Measurements from ENCODE around the gene BMP8B.
"Not testable (repeated sequence)": the region's sequence is repeated elsewhere in the genome, so short reads cannot be mapped to it uniquely, and the experiment has no call there.

The BMP8B gene

DNA sequence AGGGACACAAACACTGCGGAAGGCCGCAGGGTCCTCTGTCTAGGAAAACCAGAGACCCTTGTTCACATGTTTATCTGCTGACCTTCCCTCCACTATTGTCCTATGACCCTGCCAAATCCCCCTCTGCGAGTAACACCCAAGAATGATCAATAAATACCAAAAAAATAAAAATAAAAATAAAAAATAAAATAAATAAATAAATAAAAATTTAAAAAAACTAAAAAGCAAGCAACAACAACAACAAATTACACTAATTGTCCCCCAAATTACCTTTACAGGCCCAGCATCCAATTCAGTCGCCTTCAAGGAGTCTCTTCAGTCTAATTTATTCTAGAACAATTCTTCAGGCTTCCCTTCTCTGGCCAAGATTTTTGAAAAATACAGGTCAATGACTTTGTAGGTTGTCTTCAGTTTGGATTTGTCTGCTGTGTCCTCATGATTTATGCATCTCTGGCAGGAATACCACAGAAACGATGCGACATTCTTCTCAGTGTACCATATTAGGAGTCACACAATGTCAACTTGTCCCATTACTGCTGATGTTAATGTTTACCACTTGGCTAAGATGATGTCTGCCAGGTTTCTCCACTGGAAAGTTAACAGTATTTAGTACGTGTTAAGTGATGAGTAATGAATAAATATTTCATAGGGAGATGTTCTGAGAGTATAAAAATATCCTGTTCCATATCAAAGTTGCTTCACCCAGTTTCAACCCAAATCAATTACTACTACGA lies 20.3 kb upstream of the BMP8B start:
- DNase-seq: no peak

DNA sequence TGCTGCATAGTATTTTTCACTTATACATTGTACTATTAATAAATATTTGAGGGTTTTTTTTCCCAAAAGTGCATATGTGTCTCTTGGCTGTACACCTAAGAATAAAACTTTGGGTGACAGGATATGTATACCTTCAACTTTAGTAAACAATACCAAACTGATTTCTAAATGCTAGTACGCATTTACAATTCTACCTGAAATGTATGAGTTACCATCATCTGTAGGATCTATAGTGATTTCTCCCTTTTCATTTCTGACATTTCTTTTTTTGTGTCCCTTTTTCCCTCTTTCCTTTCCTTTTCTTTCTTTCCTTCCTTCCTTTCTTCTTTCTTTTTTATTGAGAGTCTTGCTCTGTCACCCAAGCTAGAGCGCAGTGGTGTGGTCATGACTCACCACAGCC lies 16.7 kb upstream of the BMP8B start:
- DNase-seq: no peak

DNA sequence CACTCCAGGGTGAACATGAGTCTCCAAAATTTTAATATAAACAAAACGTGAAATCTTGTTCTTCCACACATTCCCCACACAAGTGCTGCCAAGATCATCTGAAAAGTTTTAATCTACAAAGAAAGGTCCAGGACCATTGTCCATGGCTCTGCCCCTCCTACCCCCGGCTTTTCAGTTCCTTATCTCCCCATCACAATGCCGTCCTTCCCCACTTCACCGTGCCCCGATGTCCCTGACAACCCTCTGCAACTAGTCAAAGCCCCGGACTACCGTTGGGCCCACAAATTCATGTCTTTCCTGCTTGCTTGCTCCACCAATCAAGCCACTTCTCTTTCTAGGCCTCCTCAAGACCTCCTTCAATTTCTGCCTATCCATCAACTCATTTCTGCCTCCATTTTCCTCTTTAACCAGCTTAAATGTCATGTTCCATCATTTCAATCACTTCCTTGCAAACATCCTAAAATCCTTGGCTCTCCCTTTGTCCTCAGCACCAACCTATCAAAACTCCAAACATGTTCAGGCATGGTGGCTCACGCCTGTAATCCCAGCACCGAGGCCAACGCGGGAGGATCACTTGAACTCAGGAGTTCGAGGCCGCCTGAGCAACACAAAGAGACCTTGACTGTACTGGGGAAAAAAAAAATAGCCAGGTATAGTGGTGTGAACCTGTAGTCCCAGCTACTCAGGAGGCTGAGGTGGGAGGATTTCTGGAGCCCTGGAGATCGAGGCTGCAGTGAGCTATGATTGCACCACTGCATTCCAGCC lies 14.0 kb upstream of the BMP8B start:
- DNase-seq: no peak

DNA sequence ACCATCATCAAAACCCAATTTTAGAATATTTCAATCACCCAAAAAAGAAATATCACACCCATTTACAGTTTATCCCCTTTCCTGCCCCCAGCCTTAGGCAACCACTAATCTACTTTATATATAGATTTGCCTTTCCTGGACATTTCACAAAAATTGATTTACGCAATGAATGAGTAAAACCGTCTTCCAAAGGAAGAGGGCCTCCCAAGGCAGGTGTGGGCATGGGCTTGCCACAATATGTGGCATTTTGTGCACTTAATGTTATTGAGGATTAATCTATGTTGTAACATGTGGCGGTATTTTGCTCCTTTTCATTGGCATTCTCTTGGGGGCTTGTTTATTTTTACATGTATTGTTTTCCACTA lies 11.8 kb upstream of the BMP8B start:
- no peak for DNase-seq

DNA sequence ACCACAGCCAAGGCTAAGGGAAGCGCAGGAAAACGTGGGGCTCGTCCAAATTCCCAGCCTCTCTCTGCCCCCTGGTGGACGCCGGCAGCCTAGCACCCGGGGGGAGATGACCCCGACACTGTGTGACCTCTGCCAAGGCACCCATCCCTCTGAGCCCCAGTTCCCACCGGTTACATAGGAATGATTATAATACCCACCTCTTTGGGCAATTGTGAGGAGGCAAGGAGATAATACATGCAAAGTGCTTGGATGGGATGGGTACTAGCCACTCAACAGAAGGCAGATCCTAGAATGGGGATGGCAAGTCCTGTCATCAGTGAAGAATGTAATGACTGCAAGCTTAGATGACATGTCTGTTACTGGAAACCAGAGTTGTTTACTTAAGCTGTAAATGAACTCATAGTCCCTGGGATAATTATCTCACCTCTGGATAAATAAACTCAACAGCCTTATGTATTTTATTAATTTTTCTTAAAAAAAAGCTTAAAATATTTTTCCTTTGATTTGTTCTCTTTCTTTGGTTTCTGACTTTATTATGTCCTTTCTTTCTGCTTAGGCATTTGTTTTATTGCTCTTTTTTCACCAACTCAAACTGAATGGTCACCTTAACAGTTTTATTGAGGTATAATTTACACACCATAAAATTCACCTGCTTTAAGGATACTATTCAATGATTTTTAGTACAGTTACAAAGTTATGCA lies 11.3 kb upstream of the BMP8B start:
- DNase-seq: peak; percentile 54

DNA sequence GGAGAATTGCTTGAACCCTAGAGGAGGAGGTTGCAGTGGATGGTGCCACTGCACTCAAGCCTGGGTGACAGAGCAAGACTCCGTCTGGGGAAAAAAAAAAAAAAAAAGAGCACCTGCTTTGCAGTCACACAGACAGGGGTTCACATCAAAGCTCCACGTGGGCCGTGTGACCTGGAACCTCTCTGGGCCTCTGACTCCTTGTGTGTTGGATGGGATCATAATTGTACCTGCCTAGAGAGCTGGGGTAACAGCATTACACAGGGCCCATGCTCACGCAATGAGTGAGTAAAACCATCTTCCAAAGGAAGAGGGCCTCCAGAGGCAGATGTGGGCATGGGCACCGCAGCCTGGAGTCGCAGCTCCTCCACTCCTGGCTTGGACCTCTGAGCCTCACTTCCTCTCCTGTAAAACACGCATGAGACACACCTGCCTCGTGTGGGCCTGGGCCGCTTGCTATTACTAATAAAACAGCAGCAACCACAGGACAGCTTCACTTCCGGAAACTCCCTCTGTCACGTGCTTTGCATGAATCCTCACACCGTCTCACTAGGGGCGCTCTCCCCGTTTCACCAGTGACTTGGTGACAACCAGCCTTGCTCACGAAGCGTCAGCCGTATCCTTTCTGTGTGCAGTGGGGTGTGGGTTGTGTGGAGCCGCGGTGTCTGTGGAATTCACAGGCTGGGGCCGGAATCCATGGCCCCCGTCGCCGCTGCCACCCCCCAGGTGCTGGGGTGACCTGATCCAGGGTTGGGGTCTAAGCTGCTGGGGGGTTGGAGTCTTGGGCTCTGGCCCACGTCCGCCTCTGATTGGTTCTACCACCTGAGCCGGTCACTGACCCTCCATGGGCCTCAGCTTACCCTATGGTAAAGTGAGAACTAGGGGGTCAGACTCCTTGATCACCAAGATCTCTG lies 10.4 kb upstream of the BMP8B start:
- DNase-seq: peak; percentile 42

DNA sequence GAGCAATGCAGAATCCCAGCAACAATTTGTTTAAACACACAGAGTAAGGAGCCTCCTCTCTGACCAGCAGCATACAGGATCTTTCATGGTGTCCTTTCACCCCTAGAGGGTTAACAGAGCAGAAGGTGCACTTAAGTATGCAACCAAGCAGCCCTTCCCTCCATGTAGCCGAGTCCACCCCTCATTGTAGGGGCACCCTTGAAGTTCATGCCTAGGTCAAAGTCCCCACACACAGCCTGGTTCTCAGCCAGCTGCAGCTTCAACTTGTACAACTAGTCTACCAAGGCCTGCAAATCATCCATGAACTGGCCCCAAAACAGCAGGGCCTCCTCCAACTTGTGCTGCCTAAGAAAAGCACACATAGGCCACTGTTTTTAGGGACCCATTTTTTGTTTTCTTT lies 7.0 kb upstream of the BMP8B start:
- DNase-seq: no peak

DNA sequence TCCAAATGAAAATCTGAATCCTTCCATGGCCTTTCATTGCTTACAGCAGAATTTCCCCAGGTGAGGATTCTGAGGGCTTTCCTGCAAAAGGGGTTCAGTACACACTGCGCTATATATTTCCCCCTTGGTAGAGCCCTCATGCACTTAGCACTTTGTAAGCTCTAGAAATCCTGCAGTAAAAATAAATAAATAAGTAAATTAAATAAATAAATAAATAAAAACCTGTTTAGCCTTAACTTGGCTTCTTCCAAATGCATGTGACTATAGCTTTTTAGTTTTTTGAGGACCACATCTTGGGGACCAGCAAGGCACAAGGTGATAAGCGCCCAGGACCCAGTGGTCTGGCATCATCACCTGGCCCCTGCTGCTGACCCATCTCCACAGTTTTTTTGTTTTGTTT lies 3.2 kb upstream of the BMP8B start:
- DNase-seq: no peak

DNA sequence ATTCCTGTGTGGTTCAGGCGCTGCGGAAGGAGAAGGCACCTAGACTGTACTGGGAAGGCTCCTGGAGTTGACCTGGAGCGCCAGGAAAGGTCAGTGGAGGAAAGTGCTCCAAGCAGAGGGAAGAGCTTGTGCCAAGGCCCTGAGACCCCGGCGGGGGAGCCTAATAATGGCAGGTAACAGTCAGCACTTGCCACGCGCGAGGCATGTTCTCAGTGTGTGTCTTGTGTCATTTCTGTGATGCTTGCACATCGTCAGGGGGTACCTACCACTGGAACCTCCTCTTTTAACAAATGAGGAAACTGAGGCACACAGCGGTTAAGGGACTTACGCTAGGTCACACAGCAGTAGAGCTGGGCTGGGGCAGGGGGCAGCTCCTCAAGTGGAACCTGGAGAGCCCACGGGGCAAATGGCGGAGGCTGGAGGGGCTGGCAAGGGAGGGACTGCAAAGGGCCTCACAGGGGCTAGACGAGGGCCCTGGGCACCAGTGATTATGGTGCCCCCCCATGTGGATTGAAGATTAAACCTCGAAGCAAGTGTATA lies 976 bp upstream of the BMP8B start:
- DNase-seq: no peak

DNA sequence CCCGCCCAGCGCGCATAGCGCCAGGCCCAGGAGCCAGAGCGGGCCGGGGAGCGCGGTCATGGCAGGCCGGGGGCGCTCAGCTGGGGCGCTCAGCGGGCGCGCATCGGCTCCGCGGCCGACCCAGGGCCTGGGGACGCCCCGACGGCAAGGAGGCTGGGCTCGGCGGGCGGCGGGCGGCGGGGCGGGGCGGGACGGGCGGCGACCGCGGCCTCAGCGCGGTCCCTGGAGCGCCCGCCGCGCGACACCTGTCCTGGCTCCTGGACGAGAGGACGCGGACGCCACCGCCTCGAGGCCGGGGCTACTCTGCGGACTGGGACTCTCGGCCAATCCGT lies 273 bp downstream of the BMP8B start:
- DNase-seq: no peak

DNA sequence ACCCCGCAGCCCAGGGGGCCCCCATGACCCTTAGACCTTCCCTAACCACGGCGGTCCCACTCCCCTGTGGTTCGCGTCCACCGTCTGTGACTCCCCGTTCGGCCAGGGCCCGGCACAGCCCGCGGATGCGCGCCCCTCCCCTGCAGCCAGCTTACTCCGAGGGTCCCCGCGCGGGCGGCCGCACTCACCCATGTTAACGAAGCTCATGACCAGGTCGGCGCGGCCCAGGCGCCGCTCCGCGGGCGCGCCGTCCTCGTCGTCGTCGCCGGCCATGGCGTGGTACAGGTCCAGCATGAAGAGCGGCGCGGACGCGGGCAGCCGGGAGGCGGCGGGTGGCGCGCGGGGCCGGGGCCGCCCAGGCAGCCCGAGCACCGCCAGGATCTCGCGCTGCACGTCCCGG lies 701 bp downstream of the BMP8B start:
- not testable (repeated sequence) for DNase-seq

DNA sequence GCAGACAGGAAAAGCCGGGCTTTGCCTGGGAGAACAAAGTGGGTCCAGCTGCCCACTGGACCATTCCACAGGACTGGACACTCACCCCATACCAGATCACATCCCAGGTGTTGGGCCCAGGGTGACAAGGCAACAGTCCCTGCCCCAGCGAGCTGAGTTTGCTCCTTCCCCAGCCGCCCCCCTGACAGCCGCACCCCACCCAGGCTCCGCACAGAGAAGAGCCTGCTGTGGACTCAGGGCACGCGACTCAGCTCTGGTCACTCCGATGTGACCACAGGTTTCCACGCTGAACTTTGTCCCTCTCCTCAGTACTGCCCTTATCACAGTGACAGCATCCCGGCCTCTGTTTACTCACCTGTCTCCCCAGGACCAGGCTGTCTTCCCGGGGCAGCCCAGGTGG lies 1.2 kb downstream of the BMP8B start:
- no peak for DNase-seq

DNA sequence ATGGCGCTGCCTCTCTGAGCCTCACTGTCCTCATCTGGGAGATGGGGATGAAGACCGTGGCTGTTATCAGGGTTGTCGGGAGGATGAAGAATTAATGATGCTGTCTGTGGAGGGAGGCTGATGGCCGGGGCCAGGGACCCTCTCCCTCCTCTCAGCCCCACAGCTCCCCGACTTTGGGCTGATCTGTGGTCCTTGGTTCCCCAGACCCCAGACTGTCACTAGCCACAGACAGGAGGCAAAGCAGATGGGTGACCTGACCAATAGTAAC lies 1.6 kb downstream of the BMP8B start:
- DNase-seq: not testable (repeated sequence)

DNA sequence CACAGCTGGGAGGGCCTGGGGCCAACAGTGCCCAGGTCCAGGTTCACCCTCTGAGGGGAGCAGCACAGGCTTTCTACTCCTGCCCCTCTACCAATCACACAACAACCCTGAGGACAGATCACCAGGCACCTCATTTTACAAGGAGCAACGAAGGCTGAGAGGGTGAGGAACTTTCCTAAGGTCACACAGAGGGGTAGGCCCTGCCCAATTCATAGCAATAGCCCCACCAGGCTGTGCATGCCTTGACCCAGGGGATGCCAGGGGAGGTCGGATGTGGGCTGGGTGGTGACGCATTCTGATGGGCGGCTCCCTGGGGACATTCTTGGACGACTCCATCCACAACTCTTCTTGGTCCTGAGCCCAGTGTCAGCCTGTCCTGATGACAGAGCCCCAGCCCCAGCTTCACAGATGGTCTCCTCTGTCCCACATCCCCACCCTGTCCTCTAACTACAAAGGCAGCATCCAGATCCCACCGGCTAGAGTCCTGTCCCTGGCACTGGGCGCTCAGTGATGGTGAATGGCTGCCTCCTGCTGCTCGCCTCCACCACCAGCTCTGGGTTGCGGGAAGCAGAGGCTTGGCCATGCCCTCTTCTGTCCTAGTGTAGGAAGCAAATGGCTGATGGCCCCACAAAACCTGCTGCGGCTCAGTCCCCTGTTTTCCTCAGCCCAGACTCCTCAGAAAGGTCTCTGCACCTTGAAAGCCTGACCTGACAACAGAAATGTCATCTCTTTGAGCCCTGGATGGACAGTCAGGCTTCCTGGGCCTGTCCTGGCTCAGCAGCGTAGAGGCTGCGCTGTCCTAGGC lies 2.2 kb downstream of the BMP8B start:
- not testable (repeated sequence) for DNase-seq

DNA sequence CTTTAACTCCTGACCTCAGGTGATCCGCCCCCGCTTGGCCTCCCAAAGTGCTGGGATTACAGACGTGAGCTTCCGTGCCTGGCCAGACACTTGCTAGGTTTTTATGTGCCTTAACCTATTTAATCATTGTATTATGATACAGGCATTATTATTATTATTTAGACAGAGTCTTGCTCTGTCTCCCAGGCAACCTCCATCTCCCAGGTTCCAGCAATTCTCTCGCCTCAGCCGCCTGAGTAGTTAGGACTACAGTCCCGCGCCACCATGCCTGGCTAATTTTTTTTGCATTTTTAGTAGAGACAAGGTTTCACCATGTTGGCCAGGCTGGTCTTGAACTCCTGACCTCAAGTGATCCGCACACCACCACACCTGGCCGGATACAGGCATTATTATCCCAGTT lies 6.0 kb downstream of the BMP8B start:
- not testable (repeated sequence) for DNase-seq

DNA sequence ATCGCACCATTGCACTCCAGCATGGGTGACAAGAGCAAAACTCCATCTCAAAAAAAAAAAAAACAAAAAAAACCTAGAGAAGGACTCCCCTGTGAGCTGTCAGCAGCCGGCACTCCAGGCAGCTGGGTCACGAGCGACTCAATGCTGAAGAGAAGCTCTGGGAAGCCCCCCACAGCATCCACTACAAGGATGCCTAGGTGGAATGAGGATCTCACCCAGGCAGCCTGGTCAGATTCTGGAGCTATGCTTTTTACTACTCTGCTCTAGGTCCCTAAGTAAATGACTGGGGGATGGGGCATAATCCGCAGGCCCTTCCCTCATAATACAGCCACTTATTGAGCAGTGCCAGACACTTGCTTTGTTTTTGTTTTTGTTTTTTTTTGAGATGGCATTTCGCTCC lies 6.6 kb downstream of the BMP8B start:
- no peak for DNase-seq

DNA sequence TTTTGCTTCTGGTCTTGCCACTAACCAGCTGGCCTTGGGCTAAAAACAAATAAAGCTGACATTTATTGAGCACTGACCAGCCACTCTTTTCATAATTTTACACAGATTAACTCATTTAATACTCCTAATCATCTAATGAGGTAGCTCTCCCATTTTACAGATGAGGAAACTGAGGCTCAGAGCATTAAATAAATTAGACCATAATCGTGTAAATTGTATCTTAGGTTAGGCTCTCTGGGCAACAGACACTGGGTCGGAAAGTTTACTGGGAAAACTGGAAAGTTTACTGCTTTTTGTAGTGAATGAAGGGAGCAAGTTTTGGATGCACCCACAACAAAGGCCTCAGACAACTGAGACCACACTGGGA lies 7.3 kb downstream of the BMP8B start:
- DNase-seq: no peak

DNA sequence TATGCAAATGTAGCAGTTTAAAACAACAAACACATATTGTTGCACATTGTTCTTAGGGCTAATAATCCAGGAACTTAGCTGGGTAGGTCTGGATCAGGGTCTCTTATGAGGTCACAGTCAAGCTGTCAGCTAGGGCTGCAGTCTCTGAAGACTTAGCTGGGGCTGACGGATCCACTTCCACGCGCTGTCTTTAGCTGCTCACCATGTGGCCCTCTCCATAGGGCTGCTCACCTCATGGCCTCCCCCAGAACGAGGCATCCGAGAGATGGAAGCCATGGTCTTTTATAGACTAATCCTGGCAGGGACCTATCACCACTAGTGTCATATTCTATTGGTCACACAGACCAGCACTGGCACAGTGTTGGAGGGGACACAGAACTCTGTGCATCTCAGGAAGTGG lies 8.8 kb downstream of the BMP8B start:
- DNase-seq: no peak

DNA sequence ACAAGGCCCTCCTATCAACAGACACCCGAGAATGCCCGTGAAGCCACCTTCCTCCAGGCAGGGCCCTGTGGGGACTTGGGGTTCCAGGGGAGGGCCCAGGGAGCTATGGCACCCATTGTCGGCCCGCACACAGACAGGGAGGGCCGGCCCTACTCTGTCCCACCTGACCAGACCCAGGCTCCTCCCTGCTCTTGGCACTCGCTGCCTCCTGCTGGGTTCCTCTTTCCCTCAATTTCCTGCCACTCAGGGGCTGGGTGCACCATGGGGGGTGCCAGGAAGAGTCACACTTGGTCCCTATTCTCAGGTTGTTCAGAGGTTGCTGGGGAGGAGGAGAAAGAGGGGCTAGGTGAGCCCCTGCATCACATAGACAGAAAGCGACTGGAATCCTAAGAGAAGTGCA lies 9.5 kb downstream of the BMP8B start:
- no peak for DNase-seq

DNA sequence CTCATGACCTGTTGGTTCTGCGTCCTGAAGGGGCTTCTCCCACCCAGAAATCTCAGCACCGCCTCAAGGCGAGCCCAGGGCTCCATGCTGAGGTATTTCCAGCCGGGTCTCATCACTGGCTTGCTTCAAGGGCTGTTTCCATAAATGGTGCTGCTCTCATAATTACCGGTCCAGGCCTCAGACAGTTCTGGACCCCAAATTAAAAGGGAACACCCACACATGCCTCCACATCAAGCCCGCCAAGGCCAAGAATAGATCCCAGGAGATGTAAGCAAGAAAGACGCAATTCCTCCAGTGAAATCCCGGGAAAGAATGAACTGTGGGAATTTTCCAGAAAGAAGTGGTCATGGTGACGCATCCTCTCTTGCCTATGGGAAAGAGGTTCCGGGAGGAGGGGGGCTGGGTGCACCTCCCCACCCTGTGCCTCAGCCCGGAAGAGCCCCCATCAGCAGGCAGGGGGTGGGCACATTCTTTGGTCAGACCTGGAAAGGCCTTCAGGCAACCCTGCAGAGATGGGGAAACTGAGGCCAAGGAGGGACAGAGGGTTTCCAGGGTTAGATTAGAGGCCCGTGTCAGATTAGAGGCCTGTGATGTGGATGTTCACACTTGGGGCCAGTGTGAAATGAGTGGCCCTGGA lies 10.1 kb downstream of the BMP8B start:
- DNase-seq: not testable (repeated sequence)

DNA sequence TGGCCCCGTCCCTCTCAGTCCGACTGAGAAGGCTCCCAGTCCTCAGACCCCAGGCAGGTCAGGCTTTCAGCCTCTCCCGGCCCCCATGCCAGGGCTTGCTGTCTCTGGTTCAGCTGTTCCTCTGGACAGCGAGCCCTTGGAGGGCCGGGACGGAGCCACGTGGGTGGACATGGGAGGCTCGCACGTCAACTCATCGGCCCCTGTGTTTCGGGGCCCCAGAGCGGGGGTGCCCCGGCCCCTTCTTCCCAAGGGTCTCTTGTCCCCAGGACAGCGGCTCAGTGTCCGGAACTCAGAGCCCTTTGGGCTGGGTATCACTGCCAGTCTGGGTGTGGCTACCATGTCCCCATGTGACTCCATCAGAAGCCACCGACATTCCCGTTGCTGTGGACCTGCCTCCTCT lies 10.8 kb downstream of the BMP8B start:
- not testable (repeated sequence) for DNase-seq

DNA sequence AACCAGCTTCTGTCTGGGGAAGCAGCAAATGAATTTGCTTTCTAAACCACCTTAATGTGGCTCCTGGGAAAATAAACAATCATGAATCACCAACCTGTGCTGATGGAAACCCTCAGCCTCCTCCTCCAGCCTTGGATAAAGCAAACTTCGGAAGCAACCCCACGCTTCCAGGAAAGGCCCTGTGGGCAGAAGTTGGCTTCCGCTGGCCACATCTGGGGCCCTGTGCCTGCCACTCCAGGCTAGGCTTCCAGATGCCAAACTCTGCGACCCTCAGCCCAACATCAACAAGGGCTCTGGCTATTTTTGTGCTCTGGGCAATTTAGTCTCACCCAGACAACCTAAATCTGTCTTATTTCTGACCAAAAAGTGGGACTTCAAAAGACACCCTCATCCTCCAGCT lies 11.4 kb downstream of the BMP8B start:
- DNase-seq: no peak
